Stimulated activated CD4-positive, alpha-beta T cell treated with anti-CD3 and anti-CD28 coated beads, Interleukin-12 subunit alpha, Interleukin-12 subunit beta, amount 100 ng/mL, for 24 hours (primary cell): ENCODE data around the gene CEL.
"Not testable (repeated sequence)": the region's sequence is repeated elsewhere in the genome, so short reads cannot be mapped to it uniquely, and the experiment has no call there.

Experiments used
- DNase-seq, 2 experiments: peaks; one replicate each; pipeline ENCODE4 v3.0.0-alpha.2; 2020; ENCODE audit warnings: low read depth in 2 of 2

The CEL gene

GRCh38 chr9:133064241-133065069, 2.7 kb downstream of the CEL start:
- DNase-seq = no peak

- no peak for DNase-seq
Measured at GRCh38 chr9:133065070-133065388, 3.2 kb downstream of the CEL start.

DNA sequence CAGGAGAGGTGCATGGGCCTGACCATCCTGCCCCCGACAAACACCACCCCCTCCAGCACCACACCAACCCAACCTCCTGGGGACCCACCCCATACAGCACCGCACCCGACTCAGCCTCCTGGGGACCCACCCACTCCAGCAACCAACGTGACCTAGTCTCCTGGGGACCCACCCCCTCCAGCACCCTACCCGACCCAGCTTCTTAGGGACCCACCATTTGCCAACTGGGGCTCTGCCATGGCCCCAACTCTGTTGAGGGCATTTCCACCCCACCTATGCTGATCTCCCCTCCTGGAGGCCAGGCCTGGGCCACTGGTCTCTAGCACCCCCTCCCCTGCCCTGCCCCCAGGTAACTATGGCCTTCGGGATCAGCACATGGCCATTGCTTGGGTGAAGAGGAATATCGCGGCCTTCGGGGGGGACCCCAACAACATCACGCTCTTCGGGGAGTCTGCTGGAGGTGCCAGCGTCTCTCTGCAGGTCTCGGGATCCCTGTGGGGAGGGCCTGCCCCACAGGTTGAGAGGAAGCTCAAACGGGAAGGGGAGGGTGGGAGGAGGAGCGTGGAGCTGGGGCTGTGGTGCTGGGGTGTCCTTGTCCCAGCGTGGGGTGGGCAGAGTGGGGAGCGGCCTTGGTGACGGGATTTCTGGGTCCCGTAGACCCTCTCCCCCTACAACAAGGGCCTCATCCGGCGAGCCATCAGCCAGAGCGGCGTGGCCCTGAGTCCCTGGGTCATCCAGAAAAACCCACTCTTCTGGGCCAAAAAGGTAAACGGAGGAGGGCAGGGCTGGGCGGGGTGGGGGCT, 4.6 kb downstream of the CEL start:
- DNase-seq = no peak

DNA sequence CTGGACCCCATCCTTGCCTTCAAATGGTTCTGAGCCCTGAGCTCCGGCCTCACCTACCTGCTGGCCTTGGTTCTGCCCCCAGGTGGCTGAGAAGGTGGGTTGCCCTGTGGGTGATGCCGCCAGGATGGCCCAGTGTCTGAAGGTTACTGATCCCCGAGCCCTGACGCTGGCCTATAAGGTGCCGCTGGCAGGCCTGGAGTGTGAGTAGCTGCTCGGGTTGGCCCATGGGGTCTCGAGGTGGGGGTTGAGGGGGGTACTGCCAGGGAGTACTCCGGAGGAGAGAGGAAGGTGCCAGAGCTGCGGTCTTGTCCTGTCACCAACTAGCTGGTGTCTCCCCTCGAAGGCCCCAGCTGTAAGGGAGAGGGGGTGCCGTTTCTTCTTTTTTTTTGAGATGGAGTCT, 5.2 kb downstream of the CEL start:
- no peak for DNase-seq

DNA sequence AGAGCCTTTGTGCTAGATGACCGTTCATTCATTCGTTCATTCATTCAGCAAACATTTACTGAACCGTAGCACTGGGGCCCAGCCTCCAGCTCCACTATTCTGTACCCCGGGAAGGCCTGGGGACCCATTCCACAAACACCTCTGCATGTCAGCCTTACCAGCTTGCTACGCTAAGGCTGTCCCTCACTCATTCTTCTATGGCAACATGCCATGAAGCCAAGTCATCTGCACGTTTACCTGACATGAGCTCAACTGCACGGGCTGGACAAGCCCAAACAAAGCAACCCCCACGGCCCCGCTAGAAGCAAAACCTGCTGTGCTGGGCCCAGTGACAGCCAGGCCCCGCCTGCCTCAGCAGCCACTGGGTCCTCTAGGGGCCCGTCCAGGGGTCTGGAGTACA, 6.0 kb downstream of the CEL start:
- DNase-seq = no peak

GRCh38 chr9:133068431-133068830, 6.7 kb downstream of the CEL start:
- not testable (repeated sequence) for DNase-seq

DNA sequence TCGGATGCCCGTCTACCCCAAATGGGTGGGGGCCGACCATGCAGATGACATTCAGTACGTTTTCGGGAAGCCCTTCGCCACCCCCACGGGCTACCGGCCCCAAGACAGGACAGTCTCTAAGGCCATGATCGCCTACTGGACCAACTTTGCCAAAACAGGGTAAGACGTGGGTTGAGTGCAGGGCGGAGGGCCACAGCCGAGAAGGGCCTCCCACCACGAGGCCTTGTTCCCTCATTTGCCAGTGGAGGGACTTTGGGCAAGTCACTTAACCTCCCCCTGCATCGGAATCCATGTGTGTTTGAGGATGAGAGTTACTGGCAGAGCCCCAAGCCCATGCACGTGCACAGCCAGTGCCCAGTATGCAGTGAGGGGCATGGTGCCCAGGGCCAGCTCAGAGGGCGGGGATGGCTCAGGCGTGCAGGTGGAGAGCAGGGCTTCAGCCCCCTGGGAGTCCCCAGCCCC, 8.8 kb downstream of the CEL start:
- DNase-seq = not testable (repeated sequence)

- not testable (repeated sequence) for DNase-seq
Measured at GRCh38 chr9:133070985-133071384, 9.2 kb downstream of the CEL start.

DNA sequence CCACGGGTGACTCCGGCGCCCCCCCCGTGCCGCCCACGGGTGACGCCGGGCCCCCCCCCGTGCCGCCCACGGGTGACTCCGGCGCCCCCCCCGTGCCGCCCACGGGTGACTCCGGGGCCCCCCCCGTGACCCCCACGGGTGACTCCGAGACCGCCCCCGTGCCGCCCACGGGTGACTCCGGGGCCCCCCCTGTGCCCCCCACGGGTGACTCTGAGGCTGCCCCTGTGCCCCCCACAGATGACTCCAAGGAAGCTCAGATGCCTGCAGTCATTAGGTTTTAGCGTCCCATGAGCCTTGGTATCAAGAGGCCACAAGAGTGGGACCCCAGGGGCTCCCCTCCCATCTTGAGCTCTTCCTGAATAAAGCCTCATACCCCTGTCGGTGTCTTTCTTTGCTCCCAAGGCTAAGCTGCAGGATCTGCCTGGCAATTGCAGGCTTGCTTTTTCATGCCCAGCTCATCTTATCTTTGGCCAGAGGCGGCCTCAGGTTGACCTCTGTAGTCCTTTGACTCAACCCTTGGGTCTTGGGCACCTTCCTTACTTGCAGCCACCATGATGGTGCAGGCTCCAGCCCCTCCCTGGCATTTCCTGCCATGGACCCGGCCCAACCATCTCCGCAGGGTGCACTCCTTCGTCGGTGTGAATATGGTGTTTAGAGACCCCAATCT, 9.8 kb downstream of the CEL start:
- DNase-seq = no peak

DNA sequence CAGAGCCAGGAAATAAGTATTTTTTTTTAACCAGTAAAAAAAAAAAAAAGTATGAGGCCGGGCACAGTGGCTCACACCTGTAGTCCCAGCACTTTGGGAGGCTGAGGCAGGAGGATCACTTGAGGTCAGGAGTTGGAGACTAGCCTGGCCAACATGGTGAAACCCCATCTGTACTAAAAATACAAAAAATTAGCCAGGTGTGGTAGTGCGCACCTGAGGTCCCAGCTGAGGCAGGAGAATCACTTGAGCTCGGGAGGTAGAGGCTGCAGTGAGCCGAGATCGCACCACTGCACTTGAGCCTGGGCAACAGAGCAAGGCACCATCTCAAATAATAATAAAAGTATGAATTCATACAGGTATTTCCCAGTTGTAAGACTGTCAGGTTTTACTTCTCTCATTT, 10.4 kb downstream of the CEL start:
- not testable (repeated sequence) for DNase-seq

DNA sequence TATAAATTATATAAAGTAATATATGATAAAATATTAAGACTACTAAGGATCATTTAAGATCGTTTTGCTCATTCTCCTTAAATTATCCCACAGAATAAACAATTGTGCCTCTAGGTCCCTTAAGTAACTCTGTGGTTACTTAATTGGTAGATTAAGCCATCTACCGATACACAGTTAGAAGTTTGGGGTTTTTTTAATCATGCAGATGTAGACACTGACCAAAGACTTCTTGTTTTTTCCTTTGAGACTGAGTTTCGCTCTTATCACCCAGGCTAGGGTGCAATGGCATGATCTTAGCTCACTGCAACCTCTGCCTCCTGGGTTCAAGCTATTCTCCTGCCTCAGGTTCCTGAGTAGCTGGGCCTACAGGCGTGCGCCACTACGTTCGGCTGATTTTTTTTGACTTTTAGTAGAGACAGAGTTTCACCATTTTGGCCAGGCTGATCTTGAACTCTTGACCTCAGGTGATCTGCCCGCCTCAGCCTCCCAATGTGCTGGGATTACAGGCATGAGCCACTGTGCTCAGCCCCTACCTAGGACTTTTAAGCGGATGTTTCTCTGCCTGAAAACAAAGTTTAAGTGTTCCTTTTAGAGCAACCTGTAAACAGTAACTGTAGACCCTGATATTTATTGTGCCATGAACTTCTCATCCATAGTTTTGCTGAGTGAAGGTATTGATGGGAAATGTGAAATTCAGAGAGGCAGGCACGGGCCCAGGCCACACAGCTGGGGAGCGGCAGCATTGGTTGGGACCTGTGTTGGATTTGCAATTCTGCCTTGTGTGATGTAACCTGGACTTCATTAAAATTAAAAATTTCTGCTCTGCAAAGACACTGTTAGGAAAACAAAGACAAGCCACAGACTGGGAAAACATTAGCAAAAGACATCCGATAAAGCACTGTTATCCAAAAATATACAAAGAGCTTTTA, 11.6 kb downstream of the CEL start:
- no peak for DNase-seq

GRCh38 chr9:133074111-133074651, 12.4 kb downstream of the CEL start:
- DNase-seq = no peak

- DNase-seq = no peak
Measured at GRCh38 chr9:133075925-133076630, 14.3 kb downstream of the CEL start.

- DNase-seq = no peak
Measured at GRCh38 chr9:133076691-133077090, 14.9 kb downstream of the CEL start.

DNA sequence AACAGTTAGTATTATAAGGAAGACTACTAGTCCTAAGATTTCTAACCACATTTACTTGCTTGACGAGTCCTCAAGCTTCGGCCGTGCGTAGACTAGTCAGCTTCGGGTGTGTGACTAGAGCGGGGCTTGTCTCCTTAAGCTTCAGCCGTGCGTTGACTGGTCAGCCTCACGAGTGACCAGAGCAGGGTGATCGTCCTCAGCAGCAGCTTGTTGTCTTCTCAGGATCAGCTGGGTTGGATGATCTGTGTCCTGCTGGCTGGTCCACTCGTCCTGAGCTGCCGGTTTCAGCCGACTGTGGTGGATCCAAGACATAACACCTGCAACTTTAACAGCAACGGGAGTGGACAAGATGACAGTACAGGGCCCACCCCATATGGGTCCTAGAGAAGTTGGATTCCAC, 16.7 kb downstream of the CEL start:
- DNase-seq = no peak

- no peak for DNase-seq
Measured at GRCh38 chr9:133080161-133080560, 18.4 kb downstream of the CEL start.

GRCh38 chr9:133080786-133081779, 19.3 kb downstream of the CEL start:
- not testable (repeated sequence) for DNase-seq

- DNase-seq = not testable (repeated sequence)
Measured at GRCh38 chr9:133081957-133082644, 20.3 kb downstream of the CEL start.

GRCh38 chr9:133083688-133084087, 21.9 kb downstream of the CEL start:
- DNase-seq = not testable (repeated sequence)
